PFSK-1 (cell line): Measurements from ENCODE around the gene VPS13D.

Source experiments
- POLR2AphosphoS5 ChIP-seq: IDR thresholded peaks from 2 replicates; pipeline ENCODE4 v1.6.1; 2012; ENCODE audit warnings: low read depth, mild to moderate bottlenecking, control low read depth, low read length, moderate library complexity
- REST ChIP-seq, 2 experiments: IDR thresholded peaks; 2 replicates each; pipeline versions ENCODE4 v1.6.1 to v1.8.0; 2011 to 2012; ENCODE audit warnings: low read depth in 2 of 2, low read length in 2 of 2, control low read depth in 1 of 2, inconsistent platforms in 1 of 2, mild to moderate bottlenecking in 1 of 2, moderate library complexity in 1 of 2; ENCODE audit not compliant: insufficient read depth in 1 of 2
- TAF1 ChIP-seq: IDR thresholded peaks from 2 replicates; pipeline ENCODE4 v1.6.1; 2012; ENCODE audit warnings: low read length, control low read depth, borderline replicate concordance; ENCODE audit not compliant: insufficient read depth

DNA sequence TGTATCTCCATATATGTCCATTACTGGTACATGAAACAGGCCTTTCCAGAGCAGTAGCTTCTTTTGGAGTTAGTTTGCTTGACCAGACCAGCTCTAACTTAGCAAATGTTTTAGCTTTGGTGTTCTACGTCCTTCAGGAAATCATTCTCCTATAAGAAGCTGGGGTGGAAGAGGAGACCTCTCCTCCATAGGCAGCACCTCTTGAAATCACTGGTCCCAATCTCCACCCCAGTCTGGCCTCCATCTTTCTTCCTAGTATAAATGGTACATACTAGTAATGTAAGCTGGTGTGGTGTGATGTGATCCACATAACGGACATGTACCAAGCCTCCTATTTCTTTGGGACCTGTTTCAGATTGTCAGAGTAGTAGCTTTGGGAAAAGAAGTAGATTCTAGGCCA lies 216.8 kb downstream of the VPS13D start:
- TF ChIP-seq POLR2AphosphoS5 (no peak), TAF1 (no peak), REST (IDR thresholded peaks at IDR 0.05; ENCODE audit: insufficient read depth in 1 of 2, low read depth in 2 of 2, low read length in 2 of 2) (no peak)
